BLaER1 treated with 17β-estradiol and CSF1 and Interleukin-3, amounts not matched to agents 10 nM and 100 nM (cell line): ENCODE measurements around the gene SLC39A11.

ENCODE experiments used
- H3K27ac ChIP-seq, 11 experiments: shearing (Covaris generic); formaldehyde crosslinking; 2 replicates each; pipeline ENCODE4 v1.8.1; 2022
- H3K27me3 ChIP-seq, 11 experiments: shearing (Covaris generic); formaldehyde crosslinking; 2 replicates each; pipeline ENCODE4 v1.8.1; 2022
- H3K36me3 ChIP-seq, 11 experiments: shearing (Covaris generic); formaldehyde crosslinking; 2 replicates each; pipeline ENCODE4 v1.8.1; 2022
- H3K4me1 ChIP-seq, 10 experiments: shearing (Covaris generic); formaldehyde crosslinking; 2 replicates each; pipeline ENCODE4 v1.8.1; 2022
- H3K4me2 ChIP-seq, 11 experiments: shearing (Covaris generic); formaldehyde crosslinking; 2 replicates each; pipeline ENCODE4 v1.8.1; 2022
- H3K4me3 ChIP-seq, 10 experiments: shearing (Covaris generic); formaldehyde crosslinking; 2 replicates each; pipeline ENCODE4 v1.8.1; 2022
- H3K9ac ChIP-seq, 11 experiments: shearing (Covaris generic); formaldehyde crosslinking; 2 replicates each; pipeline ENCODE4 v1.8.1; 2022
- H3K9me3 ChIP-seq, 11 experiments: shearing (Covaris generic); formaldehyde crosslinking; replicated peaks in 1 of 11; 2 replicates each; pipeline ENCODE4 v1.8.1; 2022
- H4K20me1 ChIP-seq, 11 experiments: shearing (Covaris generic); formaldehyde crosslinking; 2 replicates each; pipeline ENCODE4 v1.8.1; 2022
- Cebpa-rat ChIP-seq, 11 experiments: shearing (Covaris generic); IDR thresholded peaks; 2 replicates each; pipeline ENCODE4 v1.8.1; 2022

The SLC39A11 gene

DNA sequence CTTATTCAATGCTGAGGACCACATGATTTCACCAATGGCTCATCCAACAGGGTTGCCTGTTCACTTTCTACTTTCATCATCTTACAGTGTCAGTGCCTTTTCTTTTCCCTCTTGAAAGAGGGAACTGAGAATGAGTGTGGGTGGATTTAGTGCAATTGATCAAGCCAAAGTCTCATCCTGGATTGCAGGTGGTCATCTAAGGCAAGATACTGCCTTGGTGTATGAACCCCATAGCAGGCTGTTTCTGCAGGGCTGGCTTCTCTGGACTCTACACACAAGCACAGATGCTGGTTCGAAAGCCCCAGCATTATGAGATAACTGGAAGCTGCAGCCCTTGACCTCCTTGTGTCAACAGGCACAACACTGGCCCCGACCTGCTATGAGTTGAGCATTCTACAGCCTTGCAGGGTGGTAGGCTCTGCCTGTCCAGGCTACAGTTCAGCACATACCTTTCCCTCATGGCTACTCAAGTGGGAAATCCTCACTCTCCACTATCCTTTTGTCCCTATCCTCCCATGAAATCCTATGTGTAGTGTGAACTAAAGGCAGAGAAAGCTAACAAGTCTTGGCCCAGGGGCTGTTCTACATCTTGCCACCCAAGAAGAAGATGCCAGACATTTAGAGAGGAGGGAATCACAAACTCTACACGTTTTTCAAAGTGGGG lies 358.7 kb downstream of the SLC39A11 start:
- peaks cover 3 to 17% (median 9%) of the 10 kb centered on the region in 10 experiments; a peak in 16 of 20 replicates for H3K4me1 ChIP-seq
- H4K20me1 ChIP-seq = no peaks in the 10 kb centered on the region; a peak in 1 of 22 replicates
- H3K4me2 ChIP-seq = peak overlapping the region in 9 of 11 experiments; percentile 3 to 34 (median 15); a peak in 7 of 22 replicates

DNA sequence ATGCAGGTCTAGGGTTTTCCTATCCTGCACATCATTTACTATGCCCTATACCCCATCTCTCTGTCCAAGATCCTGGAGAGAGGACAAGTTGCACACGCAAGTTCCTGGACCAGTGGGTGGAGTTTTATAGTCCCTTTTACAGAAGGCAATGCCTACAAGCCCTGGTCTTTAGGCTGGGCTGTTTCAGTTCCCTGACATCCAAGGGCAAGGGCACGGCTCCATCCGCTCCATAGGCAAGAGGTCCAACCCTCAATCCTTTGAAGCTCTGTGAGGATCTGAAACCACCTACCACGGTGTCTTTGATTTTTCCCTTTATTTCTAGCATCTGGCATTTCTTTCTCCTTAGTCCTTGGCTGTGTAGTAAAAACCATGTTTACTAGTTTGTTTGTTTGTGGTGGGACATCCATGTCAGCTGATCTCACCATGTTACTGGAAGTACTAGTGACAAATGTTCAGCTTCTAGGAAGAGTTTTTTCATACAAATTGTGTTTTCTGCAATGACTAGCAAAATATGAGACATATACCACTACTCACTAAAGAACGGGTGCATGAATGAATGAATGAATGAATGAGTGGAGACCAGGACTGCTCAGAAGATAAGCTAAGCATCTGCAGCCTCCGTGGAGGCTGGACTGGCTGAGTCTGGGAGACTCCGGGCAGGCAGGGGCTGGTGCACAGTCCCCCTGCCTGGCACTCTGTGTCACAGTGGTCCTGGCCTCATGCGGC lies 359.4 kb downstream of the SLC39A11 start:
- Histone ChIP-seq H3K4me3 (no peak overlapping the region), H3K27ac (no peak overlapping the region), H3K9ac (no peak overlapping the region), H3K4me2 (peak overlapping the region in 8 of 11 experiments; percentile 3 to 34 (median 18); a peak in 5 of 22 replicates), H3K4me1 (peaks cover 10 to 24% (median 16%) of the 10 kb centered on the region in 10 experiments), H4K20me1 (no peaks in the 10 kb centered on the region; a peak in 1 of 22 replicates), H3K27me3 (no peaks in the 10 kb centered on the region), H3K9me3 (no peaks in the 10 kb centered on the region), H3K36me3 (peaks cover 0 to 26% (median 21%) of the 10 kb centered on the region in 11 experiments; a peak in 12 of 22 replicates)
- TF ChIP-seq Cebpa-rat (IDR thresholded peaks at IDR 0.05) = no peak

More for the DNA sequence above, 358.7 kb downstream of the SLC39A11 start:
- no peak overlapping the region for H3K9ac ChIP-seq
- no peak overlapping the region for H3K27ac ChIP-seq
- TF ChIP-seq Cebpa-rat (IDR thresholded peaks at IDR 0.05) = no peak
- H3K36me3 ChIP-seq = peaks cover 0 to 28% (median 21%) of the 10 kb centered on the region in 11 experiments; a peak in 12 of 22 replicates
- no peak overlapping the region for H3K4me3 ChIP-seq
- H3K9me3 ChIP-seq = no peaks in the 10 kb centered on the region
- no peaks in the 10 kb centered on the region for H3K27me3 ChIP-seq

DNA sequence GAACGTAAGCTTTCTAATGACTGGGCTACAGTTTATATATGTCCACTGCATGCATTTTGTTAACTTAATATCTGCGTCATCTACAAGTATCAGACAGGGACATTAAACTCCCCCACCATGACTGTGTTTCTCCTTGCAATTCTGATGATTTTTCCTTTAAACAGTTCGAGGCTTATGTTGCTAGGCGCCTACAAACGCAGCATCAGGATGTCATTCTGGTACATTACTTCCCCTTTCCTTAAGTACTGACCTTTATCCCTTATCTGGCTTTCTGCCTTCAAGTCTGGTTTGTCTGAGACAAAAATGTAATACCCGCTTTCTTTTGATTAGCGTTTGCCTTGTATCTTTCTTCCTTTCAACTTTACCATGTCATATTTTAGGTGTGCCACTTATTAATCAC lies 362.4 kb downstream of the SLC39A11 start:
- Histone ChIP-seq H3K9ac (no peak overlapping the region), H3K4me1 (peaks cover 28 to 50% (median 41%) of the 10 kb centered on the region in 10 experiments), H4K20me1 (peaks cover 0 to 8% (median 0%) of the 10 kb centered on the region in 11 experiments; a peak in 3 of 22 replicates), H3K36me3 (peaks cover 0 to 14% (median 8%) of the 10 kb centered on the region in 11 experiments; a peak in 9 of 22 replicates), H3K4me3 (no peak overlapping the region), H3K4me2 (0 out of 22 replicates have a peak overlapping the region, but pooled peaks of 1 of the 11 experiments have one; percentile 8), H3K27ac (peak overlapping the region in 1 of 11 experiments; percentile 38; a peak in 1 of 22 replicates), H3K9me3 (no peaks in the 10 kb centered on the region), H3K27me3 (no peaks in the 10 kb centered on the region)
- no peak for TF ChIP-seq Cebpa-rat (IDR thresholded peaks at IDR 0.05)

DNA sequence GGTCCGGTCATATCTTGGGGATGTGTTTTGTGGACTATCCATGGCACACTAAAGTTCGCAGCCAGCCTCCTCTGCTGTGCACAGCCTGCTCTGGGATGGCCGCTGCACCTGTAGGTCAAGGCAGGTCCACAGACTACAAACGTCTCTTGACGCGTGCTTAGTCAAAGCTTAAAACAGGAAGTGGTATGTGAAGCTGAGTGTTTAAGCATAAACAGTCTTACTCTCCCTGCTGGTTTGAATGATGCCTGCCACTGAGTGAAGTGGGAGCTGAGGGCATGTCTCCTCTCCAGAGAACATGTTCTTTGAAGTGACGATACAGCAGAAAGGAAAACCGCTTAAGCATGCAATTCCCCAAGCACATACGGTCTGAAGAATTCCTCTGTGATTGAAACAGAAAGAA lies 365.6 kb downstream of the SLC39A11 start:
- Histone ChIP-seq H3K4me3 (peak overlapping the region in 9 of 10 experiments; percentile 21 to 46 (median 38); a peak in 12 of 20 replicates), H3K9me3 (no peaks in the 10 kb centered on the region), H3K4me2 (peak overlapping the region; percentile 77 to 89 (median 85)), H3K27me3 (no peaks in the 10 kb centered on the region), H3K4me1 (peaks cover 36 to 46% (median 40%) of the 10 kb centered on the region in 10 experiments), H4K20me1 (peaks cover 0 to 9% (median 0%) of the 10 kb centered on the region in 11 experiments; a peak in 3 of 22 replicates), H3K27ac (peak overlapping the region in 9 of 11 experiments; percentile 27 to 67 (median 43); a peak in 16 of 22 replicates), H3K9ac (peak overlapping the region in 10 of 11 experiments; percentile 47 to 66 (median 52); a peak in 19 of 22 replicates), H3K36me3 (no peaks in the 10 kb centered on the region)
- TF ChIP-seq Cebpa-rat (IDR thresholded peaks at IDR 0.05) = no peak

DNA sequence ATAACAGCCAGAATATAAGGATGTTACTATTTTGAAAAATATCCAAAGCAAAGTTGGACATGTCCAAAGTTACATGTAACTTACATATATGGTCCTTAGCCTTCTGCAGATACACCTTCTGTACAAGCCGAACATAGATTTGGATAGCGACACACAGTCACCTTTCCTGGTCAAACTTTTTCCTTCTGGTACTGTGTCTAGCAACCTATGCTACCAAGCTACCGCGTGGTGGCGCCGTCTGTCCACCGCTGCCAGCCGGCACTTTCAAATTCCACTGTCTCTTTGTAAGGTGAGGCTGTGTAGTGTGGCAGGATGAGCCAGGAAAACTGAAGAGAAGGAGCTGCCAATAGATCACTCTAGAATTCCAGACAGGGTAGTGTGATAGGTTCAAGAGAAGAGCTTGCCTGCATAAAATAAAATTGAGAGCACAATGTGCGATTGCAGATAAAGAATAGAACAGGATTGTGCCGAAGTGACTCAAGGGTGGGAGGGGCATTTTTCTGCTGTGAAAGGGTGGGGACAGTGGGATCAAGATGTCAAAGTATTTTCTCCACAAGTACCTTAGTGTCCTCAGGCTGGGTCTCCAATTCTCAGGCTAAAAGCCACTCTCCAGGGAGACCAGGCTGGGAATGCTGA lies 366.9 kb downstream of the SLC39A11 start:
- Histone ChIP-seq H3K4me3 (no peak overlapping the region), H4K20me1 (peaks cover 0 to 9% (median 0%) of the 10 kb centered on the region in 11 experiments; a peak in 3 of 22 replicates), H3K27ac (no peak overlapping the region), H3K4me1 (peaks cover 37 to 47% (median 44%) of the 10 kb centered on the region in 10 experiments), H3K9ac (no peak overlapping the region), H3K9me3 (no peaks in the 10 kb centered on the region), H3K36me3 (no peaks in the 10 kb centered on the region), H3K27me3 (no peaks in the 10 kb centered on the region), H3K4me2 (peak overlapping the region in 8 of 11 experiments; percentile 55 to 88 (median 80); a peak in 14 of 22 replicates)
- TF ChIP-seq Cebpa-rat (IDR thresholded peaks at IDR 0.05) = no peak

DNA sequence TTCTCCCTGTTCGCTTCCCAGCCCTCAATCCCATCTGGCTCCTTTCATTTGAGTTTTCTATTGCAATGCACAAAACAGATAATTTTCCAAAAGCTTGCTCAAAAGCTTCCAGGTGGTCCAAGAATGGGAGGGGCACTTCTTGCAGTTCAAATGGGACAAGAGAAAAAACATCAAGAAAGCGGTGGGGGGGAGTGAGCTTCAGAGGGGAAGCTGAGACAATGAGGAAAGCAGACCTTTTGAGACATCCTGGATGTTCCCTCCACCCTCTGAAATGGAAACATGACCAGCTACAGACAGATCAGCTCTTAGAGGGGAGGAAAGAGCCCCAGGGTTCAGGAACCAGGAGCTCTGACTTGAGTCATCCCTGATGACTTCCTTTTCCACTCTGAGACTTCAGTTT lies 368.2 kb downstream of the SLC39A11 start:
- H3K4me1 ChIP-seq = peaks cover 50 to 59% (median 55%) of the 10 kb centered on the region in 10 experiments
- no peak for TF ChIP-seq Cebpa-rat (IDR thresholded peaks at IDR 0.05)
- H4K20me1 ChIP-seq = peaks cover 0 to 9% (median 0%) of the 10 kb centered on the region in 11 experiments; a peak in 3 of 22 replicates
- H3K27ac ChIP-seq = no peak overlapping the region
- no peaks in the 10 kb centered on the region for H3K36me3 ChIP-seq
- H3K4me2 ChIP-seq = peak overlapping the region in 6 of 11 experiments; percentile 13 to 45 (median 35); a peak in 9 of 22 replicates
- no peak overlapping the region for H3K9ac ChIP-seq
- no peak overlapping the region for H3K4me3 ChIP-seq
- H3K27me3 ChIP-seq = 0 out of 22 replicates have a peak, but pooled peaks cover 0 to 3% (median 0%) of the 10 kb centered on the region in 11 experiments
- H3K9me3 ChIP-seq = no peaks in the 10 kb centered on the region

DNA sequence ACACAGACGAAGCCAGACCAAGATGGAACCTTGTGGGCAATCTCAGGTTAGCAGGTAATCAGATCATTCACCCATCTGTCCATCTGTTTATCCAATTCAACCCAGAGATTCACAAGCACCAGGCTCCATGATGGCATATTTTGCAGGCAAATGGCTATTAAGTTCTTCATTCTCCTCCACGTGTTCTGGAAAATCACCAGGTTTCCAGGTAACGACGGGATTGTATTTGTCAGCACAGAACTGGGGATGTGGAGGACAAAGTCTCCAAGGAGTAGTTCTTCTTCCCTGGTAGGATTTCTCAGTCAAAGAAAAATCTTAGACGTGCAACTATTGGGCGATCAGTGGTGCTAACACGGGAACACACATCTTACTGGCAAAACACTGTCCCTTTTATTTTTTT lies 368.8 kb downstream of the SLC39A11 start:
- no peak overlapping the region for H3K9ac ChIP-seq
- peaks cover 54 to 63% (median 58%) of the 10 kb centered on the region in 10 experiments for H3K4me1 ChIP-seq
- peaks cover 0 to 9% (median 0%) of the 10 kb centered on the region in 11 experiments; a peak in 3 of 22 replicates for H4K20me1 ChIP-seq
- H3K4me3 ChIP-seq = no peak overlapping the region
- no peaks in the 10 kb centered on the region for H3K9me3 ChIP-seq
- H3K27ac ChIP-seq = no peak overlapping the region
- H3K36me3 ChIP-seq = no peaks in the 10 kb centered on the region
- H3K27me3 ChIP-seq = 0 out of 22 replicates have a peak, but pooled peaks cover 0 to 3% (median 0%) of the 10 kb centered on the region in 11 experiments
- no peak for TF ChIP-seq Cebpa-rat (IDR thresholded peaks at IDR 0.05)
- H3K4me2 ChIP-seq = peak overlapping the region in 4 of 11 experiments; percentile 27 to 45 (median 35); a peak in 4 of 22 replicates

DNA sequence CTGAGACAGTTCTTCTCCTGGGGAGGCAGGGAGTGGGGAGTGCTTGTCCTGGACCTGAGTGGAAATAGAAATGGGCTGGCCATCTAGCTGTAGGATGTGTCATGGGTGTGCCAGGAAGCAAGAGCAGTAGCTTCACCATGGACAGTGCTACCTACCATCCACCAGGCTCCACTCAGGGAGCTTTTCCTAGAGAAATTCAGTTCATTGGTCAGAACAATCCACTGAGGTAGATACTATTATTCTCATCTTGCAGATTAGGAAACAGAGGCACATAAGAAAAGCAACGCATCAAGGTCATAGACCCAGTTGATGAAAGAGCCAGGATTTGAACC lies 372.0 kb downstream of the SLC39A11 start:
- H3K27me3 ChIP-seq = 0 out of 22 replicates have a peak, but pooled peaks cover 0 to 3% (median 0%) of the 10 kb centered on the region in 11 experiments
- peaks cover 0 to 9% (median 0%) of the 10 kb centered on the region in 11 experiments; a peak in 2 of 22 replicates for H4K20me1 ChIP-seq
- TF ChIP-seq Cebpa-rat (IDR thresholded peaks at IDR 0.05) = no peak
- H3K4me1 ChIP-seq = peaks cover 22 to 41% (median 31%) of the 10 kb centered on the region in 10 experiments
- H3K4me2 ChIP-seq = peak overlapping the region; percentile 78 to 97 (median 86)
- H3K36me3 ChIP-seq = no peaks in the 10 kb centered on the region; a peak in 1 of 22 replicates
- no peaks in the 10 kb centered on the region for H3K9me3 ChIP-seq
- no peak overlapping the region for H3K4me3 ChIP-seq
- H3K9ac ChIP-seq = peak overlapping the region in 1 of 11 experiments; percentile 36; a peak in 3 of 22 replicates
- peak overlapping the region in 4 of 11 experiments; percentile 58 to 63 (median 59); a peak in 5 of 22 replicates for H3K27ac ChIP-seq
